ENCODE data around the gene RELN. TPM values are rescaled to one million over a fixed set of nuclear protein-coding genes. Genes with fewer than 3 reads are reported as not detected.

The RELN gene
- total and polyA plus RNA-seq, 2 of the 13 experiments (the other 11 are each of a cell fraction or from before 2014, with no cell fraction given): 315 to 332 TPM

GRCh38 chr7:103866919-103867318, 122.5 kb downstream of the RELN start (continued):
- TF ChIP-seq ZNF407 (CRISPR knock-in tag; IDR thresholded peaks at IDR 0.05; ENCODE audit: not compliant biosample characterization): no peak
- no peak for TF ChIP-seq ZNF740 (CRISPR knock-in tag; IDR thresholded peaks at IDR 0.05)
- no peak for TF ChIP-seq HNF4G (IDR thresholded peaks at IDR 0.05; ENCODE audit: borderline replicate concordance, low read depth, low read length)
- TF ChIP-seq HNF4G (CRISPR knock-in tag; IDR thresholded peaks at IDR 0.05; ENCODE audit: borderline replicate concordance, low read depth): no peak
- TF ChIP-seq DNMT1 (CRISPR knock-in tag; IDR thresholded peaks at IDR 0.05): no peak
- TF ChIP-seq NR0B2 (CRISPR knock-in tag; IDR thresholded peaks at IDR 0.05): no peak
- no peak for TF ChIP-seq EEA1 (CRISPR knock-in tag; IDR thresholded peaks at IDR 0.05; ENCODE audit: borderline replicate concordance)
